ENCODE results near the gene MPI.

GRCh38 chr15:74896316-74896715 lies 6.5 kb downstream of the MPI start:
- TF ChIP-seq, protein P1, sequence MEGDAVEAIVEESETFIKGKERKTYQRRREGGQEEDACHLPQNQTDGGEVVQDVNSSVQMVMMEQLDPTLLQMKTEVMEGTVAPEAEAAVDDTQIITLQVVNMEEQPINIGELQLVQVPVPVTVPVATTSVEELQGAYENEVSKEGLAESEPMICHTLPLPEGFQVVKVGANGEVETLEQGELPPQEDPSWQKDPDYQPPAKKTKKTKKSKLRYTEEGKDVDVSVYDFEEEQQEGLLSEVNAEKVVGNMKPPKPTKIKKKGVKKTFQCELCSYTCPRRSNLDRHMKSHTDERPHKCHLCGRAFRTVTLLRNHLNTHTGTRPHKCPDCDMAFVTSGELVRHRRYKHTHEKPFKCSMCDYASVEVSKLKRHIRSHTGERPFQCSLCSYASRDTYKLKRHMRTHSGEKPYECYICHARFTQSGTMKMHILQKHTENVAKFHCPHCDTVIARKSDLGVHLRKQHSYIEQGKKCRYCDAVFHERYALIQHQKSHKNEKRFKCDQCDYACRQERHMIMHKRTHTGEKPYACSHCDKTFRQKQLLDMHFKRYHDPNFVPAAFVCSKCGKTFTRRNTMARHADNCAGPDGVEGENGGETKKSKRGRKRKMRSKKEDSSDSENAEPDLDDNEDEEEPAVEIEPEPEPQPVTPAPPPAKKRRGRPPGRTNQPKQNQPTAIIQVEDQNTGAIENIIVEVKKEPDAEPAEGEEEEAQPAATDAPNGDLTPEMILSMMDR (IDR thresholded peaks at IDR 0.05; ENCODE audit: extremely low read depth in 1 of 2, insufficient read depth in 1 of 2, low read depth in 1 of 2, low read length in 2 of 2): no peak
- TF ChIP-seq POLR2AphosphoS5 (IDR thresholded peaks at IDR 0.05; ENCODE audit: insufficient read depth, low read depth, low read length) (no peak), POLR2A (IDR thresholded peaks at IDR 0.05; ENCODE audit: low read depth, low read length) (no peak), JUN (IDR thresholded peaks at IDR 0.05; ENCODE audit: borderline replicate concordance, insufficient read depth, insufficient read length, low read depth) (no peak), MYC (IDR thresholded peaks at IDR 0.05; ENCODE audit: low read depth, low read length) (no peak), EZH2 (IDR thresholded peaks at IDR 0.05; ENCODE audit: borderline replicate concordance, low read depth, low read length, severe bottlenecking) (no peak), FOS (IDR thresholded peaks at IDR 0.05; ENCODE audit: borderline replicate concordance, insufficient read depth, low read length) (no peak)
- TF ChIP-seq, protein P2, sequence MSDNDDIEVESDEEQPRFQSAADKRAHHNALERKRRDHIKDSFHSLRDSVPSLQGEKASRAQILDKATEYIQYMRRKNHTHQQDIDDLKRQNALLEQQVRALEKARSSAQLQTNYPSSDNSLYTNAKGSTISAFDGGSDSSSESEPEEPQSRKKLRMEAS (IDR thresholded peaks at IDR 0.05; ENCODE audit: insufficient read depth, insufficient read length): no peak
